Measurements from ENCODE around the gene PHETA1. TPM values are rescaled to one million over a fixed set of nuclear protein-coding genes. Genes with fewer than 3 reads are reported as not detected.
"Not testable (repeated sequence)": the region's sequence is repeated elsewhere in the genome, so short reads cannot be mapped to it uniquely, and the experiment has no call there.

PHETA1 gene
- total and polyA plus RNA-seq, 9 donors, result 1.8 to 26.5 (median 19.1) TPM

GRCh38 chr12:111404362-111405148 is 35.7 kb upstream of the PHETA1 start:
- intact Hi-C loops (cut with DNase I), result loop anchor here in 3 of 4 donors (5.0 kb wide), 2 partner anchors 43 to 48 kb away; no protein-coding TSS in a partner anchor

GRCh38 chr12:111402490-111402824 is 33.6 kb upstream of the PHETA1 start:
- 64 to 73% (median 72%) methylated on average over 9 of the region's 9 CpGs for WGBS, 3 donors
- H3K4me3 ChIP-seq, result not testable (repeated sequence)

More at GRCh38 chr12:111404362-111405148, 35.7 kb upstream of the PHETA1 start:
- DNase-seq, result peak in 2 of 5 donors; percentile 57 to 67
- Histone ChIP-seq H3K36me3 (no peaks in the 10 kb centered on the region), H3K4me3 (peak overlapping the region; percentile 66), H3K27me3 (no peaks in the 10 kb centered on the region), H3K9me3 (no peaks in the 10 kb centered on the region), H3K4me1 (ENCODE audit: insufficient read depth) (peaks cover 8% of the 10 kb centered on the region), H3K27ac (peak overlapping the region; percentile 38 to 83)
- WGBS, 3 donors, result 29 to 30% (median 29%) methylated on average over 21 of the region's 21 CpGs
- TF ChIP-seq POLR2A (IDR thresholded peaks at IDR 0.05) (no peak), CTCF (IDR thresholded peaks at IDR 0.05) (no peak), EP300 (IDR thresholded peaks at IDR 0.05) (no peak)

GRCh38 chr12:111401167-111401605 is 32.3 kb upstream of the PHETA1 start:
- TF ChIP-seq CTCF (IDR thresholded peaks at IDR 0.05) (no peak), POLR2A (IDR thresholded peaks at IDR 0.05) (no peak), EP300 (IDR thresholded peaks at IDR 0.05) (no peak)
- no peaks in the 10 kb centered on the region for H3K9me3 ChIP-seq
- no peak overlapping the region for H3K27ac ChIP-seq
- H3K27me3 ChIP-seq, result no peaks in the 10 kb centered on the region
- no peak for DNase-seq
- no peaks in the 10 kb centered on the region for H3K36me3 ChIP-seq
- WGBS, 3 donors, result 91 to 93% (median 93%) methylated on average over 6 of the region's 6 CpGs
- H3K4me3 ChIP-seq, result no peak overlapping the region
- intact Hi-C loops (cut with DNase I), result no loop called here
- peaks cover 3% of the 10 kb centered on the region for H3K4me1 ChIP-seq (ENCODE audit: insufficient read depth)

More at GRCh38 chr12:111402490-111402824, 33.6 kb upstream of the PHETA1 start:
- DNase-seq; H3K36me3 ChIP-seq; H3K9me3 ChIP-seq; H3K27me3 ChIP-seq; H3K4me1 ChIP-seq (ENCODE audit: insufficient read depth); intact Hi-C loops (cut with DNase I): not testable (repeated sequence)
- H3K27ac ChIP-seq, result peak overlapping the region in 1 of 2 donors; percentile 83

- DNase-seq; H3K36me3 ChIP-seq; H3K4me3 ChIP-seq; H3K9me3 ChIP-seq; H3K4me1 ChIP-seq (ENCODE audit: insufficient read depth); H3K27ac ChIP-seq; H3K27me3 ChIP-seq: not testable (repeated sequence)
- intact Hi-C loops (cut with DNase I), result loop anchor here (2.0 to 10.0 kb wide), 5 partner anchors 52 to 285 kb away; partner anchors contain the start of genes ACAD10 (in 1 of the 4) and BRAP (in 1 of the 4)
- WGBS, 3 donors, result 90 to 92% (median 91%) methylated on average over 9 of the region's 9 CpGs
Observed at GRCh38 chr12:111399741-111400404, 31.0 kb upstream of the PHETA1 start.

- 72 to 74% (median 72%) methylated on average over 4 of the region's 4 CpGs for WGBS, 3 donors
- no peak for TF ChIP-seq CTCF (IDR thresholded peaks at IDR 0.05)
- no peak for TF ChIP-seq EP300 (IDR thresholded peaks at IDR 0.05)
- no peak for TF ChIP-seq POLR2A (IDR thresholded peaks at IDR 0.05)
- H3K4me3 ChIP-seq, result no peak overlapping the region
- H3K27ac ChIP-seq, result no peak overlapping the region
- intact Hi-C loops (cut with DNase I), result loop anchor here (2.0 to 10.0 kb wide), 5 partner anchors 54 to 286 kb away; partner anchors contain the start of genes ACAD10 (in 1 of the 4) and BRAP (in 1 of the 4)
- no peak for DNase-seq
- no peaks in the 10 kb centered on the region for H3K36me3 ChIP-seq
- no peaks in the 10 kb centered on the region for H3K9me3 ChIP-seq
- H3K27me3 ChIP-seq, result no peaks in the 10 kb centered on the region
- H3K4me1 ChIP-seq (ENCODE audit: insufficient read depth), result peaks cover 3% of the 10 kb centered on the region
Observed at GRCh38 chr12:111398530-111398929, 29.6 kb upstream of the PHETA1 start.
